ENCODE measurements around the gene ZNF718.

- TF ChIP-seq POLR2A (IDR thresholded peaks at IDR 0.05; ENCODE audit: low read depth, low read length) (no peak), FOS (IDR thresholded peaks at IDR 0.05; ENCODE audit: borderline replicate concordance, insufficient read depth, low read length) (no peak), MYC (IDR thresholded peaks at IDR 0.05; ENCODE audit: low read depth, low read length) (no peak), CTCF (IDR thresholded peaks at IDR 0.05; ENCODE audit: extremely low read depth in 1 of 2, insufficient read depth in 1 of 2, low read depth in 1 of 2, low read length in 2 of 2) (no peak), MAX (IDR thresholded peaks at IDR 0.05; ENCODE audit: insufficient read depth, insufficient read length) (no peak), JUN (IDR thresholded peaks at IDR 0.05; ENCODE audit: borderline replicate concordance, insufficient read depth, insufficient read length, low read depth) (no peak), EZH2 (IDR thresholded peaks at IDR 0.05; ENCODE audit: borderline replicate concordance, low read depth, low read length, severe bottlenecking) (no peak), POLR2AphosphoS5 (IDR thresholded peaks at IDR 0.05; ENCODE audit: insufficient read depth, low read depth, low read length) (no peak)
Measured at GRCh38 chr4:147233-147632, 22.9 kb downstream of the ZNF718 start.

Data from endothelial cell of umbilical vein (primary cell).